NCI-H69 (cell line): Measurements from ENCODE around the gene STK32C.

Source experiments
- DNase-seq: peaks from one replicate; lab custom pipeline; 2025; lab: John Stamatoyannopoulos, UW

STK32C gene

DNA sequence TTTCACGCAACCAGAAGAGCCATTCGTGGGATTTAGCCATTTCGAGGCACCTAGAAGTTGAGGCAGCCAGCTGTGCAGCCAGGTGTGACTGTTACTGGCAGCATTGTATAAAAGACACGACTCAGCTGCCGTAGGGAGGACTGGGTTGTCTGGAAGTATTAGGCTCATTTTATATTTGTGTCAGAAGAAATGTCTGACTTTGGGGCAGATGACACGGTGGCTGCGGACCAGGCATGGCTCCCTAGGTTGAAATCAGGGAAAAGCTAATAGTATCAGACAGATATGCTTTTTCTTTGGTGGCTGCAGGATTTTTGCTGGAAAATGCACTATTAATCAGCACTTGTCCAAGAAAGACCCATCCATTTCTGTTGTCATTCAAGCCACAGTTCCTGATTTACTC lies 125.2 kb downstream of the STK32C start:
- no peak for DNase-seq

DNA sequence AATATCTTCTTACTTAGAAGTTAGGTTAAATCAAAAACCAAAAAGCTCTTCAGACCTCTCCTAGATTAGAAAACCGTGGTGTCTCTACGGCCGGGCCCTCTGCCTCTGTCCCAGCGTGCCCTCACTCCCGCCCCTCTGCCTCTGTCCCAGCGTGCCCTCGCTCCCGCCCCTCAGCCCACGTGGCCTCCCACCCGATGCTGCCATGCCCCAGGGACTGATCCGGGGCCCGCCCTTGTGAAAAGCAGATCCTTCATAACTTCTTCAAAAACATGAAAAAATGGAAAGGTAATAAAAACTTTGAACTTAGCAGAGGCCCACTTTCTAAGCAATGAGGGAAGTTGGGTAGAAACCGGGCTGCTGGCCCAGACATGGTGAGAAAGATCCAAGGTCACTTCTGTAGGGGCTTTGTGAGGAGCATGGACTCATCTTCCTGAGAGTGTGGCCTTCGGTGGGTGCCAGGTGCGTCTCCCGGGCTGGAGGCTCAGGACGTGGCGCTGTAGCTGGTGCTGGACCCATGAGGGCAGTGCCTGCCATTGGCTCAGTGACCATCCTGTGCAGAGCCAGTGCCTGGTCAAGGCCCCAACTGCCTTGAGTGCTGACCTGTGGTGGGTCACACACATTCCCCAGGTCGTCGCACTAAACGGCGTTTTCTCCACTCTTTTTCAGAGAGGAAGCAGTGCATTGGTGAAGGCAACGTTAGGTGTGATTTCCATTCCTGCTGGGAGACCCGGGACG lies 125.9 kb downstream of the STK32C start:
- no peak for DNase-seq

DNA sequence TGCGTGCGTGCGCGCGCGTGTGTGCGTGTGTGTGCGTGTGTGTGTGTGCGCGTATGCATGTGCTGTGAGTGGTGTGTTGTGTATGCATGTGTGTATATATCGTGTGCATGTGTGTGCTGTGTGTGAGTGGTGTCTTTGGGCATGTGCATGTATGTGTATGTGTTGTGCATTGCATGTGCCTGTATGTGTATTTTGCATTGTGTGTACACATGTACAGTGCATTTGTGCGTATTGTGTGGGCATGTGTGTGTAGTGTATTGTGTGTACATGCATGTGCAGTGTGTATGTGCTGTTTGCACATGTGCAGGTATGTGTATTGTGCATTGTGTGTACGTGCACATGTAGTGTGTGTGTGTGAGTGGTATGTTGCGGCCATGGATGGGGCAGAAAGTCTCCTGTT lies 127.0 kb downstream of the STK32C start:
- no peak for DNase-seq

DNA sequence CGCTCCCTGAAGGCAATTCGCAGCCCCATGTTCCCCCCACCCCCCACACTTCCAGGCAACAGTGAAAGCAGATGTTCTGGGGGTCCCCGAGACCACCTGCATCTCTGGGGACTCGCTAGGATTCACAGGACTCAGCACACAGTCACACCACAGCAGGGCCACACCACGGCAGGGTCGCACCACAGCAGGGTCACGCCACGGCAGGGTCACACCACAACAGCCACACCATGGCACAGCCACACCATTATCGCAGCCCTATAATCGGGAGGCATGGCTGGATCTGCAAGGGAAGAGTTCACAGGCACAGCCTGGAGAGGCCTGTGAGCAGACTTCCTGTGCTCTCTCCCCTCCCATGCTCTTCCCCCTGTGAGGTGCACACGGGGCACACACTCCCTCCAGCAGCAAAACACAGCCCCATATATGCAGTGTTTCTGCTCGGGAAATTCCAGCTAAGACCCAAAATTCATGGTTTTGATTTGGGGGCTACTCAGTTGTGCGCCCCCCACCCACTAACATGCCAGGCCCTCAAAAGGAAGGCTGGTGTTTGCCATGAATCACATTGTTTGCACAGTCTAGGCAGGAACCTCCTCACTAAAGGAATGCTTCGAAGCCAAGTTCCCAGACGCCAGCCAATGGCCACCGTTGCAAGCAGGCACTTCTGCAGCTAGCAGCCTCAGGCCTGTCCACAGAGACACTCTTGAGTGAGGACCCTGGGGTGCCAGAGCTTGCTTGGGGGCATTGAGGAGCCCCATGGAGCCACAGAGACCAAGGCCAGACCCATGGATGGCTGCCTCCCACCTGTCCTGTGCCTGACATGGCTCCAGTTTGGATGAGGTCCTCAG lies 128.0 kb downstream of the STK32C start:
- DNase-seq, result no peak

DNA sequence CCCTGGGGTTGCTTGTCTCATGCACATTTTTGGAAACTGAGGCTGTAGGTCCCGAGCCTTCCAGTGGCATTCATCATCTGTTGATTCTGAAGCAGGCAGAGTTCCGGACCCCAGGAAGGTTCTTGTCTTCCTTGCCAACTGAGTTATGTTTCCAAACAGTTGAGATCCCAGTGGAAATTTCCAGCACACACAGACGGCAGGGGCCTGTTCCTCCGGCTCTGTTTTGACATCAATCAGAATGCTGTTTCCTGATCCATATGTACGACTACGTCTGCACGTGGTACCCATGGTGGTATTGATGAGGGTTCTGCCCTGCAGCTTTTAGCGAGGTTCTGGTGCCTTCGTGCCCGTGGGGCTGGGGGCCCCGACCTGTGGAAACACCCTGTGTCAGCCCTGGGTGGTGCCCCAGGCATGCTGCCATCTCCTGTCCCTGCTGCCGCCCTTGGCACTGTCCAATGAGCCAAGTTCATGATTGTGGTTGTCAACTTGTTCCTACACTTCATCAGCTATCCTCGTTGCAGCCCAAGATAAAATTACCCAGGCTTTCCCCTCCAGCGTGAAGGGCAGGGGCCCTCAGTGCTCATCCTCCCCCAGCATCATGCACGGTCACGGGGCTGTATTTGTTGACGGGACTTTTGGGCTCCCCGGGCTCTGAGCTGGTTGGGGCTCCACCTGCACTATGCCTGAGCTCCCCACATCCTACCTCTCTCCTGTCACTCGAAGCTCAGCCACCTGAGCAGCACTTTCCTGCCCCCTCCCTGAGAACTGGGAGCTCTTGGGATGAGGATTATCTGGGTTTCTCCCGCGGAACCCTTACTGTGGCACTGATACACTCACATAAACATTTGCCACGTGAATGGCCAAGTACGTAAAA lies 128.8 kb downstream of the STK32C start:
- no peak for DNase-seq

DNA sequence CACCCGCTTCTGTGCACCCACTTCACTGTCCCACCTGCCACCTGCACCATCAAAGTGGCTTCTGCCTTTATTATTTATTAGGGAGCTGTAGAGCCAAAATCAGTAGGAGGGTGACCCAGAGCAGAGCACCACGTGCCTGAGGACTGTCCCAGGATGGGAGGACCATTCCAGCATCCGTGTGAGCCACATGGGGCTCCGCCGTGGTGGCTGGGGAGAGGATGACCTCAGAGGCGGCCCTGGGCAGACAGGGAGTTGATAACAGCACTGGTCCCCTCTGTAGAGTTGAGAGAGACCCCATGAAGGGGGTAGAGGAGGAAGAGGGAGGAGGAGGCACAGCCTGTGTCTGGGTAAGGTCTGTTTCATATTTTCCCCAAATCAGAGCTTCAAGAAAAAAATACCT lies 129.7 kb downstream of the STK32C start:
- no peak for DNase-seq

DNA sequence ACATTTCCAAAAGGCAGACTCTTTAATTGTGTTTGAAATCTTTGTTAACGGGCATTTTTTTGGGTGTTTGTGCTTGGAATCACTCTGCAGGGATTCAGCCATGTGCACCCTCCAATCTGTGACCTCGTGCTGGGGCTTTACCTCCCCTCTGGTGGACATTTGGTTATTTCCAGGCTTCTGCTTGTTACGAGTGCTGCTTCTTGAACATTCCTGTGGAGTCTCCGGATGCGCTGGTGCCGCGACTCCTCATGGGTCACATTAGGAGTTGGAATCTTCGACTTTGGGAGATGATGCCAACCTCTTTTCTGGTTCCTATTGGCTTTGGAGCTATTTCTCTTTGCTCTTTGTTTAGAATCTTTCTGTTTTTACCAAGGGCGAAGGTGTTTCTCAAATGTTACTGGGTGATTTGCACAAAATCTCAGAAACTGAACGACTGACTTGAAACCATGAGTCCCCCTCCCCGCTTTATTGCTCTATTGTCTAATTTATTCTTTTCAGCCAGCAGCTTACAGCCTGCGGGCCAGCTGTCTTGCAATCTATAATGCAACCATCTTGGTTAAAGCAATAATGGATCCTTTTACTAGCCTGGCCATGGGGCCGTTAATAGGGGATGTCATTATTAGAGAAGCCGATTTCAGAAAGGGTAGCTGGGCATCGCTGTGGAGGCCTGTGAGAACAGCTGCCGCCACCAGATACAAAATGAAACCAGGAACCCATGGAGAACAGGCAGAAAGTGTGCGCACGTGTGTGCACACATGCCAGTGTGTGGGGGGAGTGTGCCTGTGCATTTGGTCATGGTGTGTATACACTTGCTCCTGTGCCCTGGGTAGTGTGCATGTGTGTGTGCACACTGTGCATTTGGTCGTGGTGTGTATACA lies 130.9 kb downstream of the STK32C start:
- DNase-seq, result no peak

DNA sequence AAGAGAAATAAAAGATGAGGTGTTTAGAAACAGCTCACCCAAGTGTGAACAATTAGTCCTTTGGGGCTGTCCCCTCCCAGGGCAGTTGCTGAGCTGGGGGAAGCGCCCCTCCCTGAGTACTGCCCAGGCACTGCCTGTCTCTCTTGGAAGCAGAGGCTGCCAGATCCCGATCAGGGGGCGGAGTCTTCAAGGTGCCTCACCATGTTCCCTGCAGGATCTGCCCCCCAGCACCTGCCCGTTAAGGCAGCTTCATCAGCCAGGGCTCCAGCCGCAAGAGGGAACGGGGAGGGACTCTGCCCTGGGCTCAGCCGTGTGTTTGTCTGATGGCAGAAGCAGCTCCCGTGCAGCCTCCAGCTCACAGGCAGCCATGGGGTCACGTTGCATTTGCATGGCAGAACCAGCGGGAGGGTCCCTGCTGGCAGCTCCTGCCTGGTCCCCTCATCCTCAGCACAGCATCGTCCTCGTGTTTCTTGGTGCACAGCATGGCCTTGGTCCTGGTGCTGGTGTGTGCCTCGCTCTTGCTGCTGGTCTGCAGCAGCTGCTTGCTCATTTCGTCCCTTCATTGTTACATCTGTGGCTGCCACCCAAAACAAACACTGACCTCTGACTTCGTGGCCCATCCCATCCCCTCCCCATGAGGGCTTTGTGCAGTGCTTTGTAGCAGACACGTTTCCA lies 131.7 kb downstream of the STK32C start:
- DNase-seq, result peak; percentile 76

DNA sequence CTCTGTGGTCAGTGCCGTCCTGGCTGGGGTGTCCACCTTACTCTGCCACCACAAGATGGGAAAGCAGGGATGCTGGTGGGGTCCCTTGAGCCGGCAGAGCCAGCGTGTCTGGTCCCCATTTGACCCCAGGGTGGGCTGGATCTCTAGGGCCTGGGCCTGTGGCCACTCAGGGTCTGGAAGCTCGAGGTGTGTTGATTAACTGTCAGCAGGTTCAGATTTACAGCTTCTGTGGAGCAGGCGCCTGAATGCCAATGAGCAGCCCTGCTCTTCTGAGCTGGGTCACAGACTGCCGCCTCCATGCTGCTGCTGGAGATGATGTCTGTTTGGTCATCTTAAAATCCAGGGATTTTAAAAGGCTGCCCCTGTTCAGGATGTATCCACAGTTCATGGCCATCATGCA lies 132.3 kb downstream of the STK32C start:
- no peak for DNase-seq

DNA sequence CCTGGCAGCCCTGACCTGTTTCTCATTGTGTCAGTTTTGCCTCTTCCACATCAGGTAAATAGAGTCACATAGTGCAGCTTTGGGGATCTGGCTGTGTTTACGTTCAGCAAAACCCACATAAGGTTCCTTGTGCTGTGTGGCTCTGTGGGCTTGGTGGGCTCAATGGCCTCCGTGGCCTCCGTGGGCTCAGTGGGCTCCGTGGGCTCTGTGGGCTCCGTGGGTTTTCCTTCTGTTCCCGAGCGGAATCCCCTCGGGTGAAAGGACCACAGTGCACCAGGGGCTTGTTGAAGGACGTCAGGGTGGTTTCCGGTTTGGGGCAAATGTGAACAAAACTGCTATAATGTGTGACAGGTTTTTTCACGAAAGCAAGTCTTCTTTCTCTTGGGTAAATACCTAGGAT lies 133.5 kb downstream of the STK32C start:
- no peak for DNase-seq

DNA sequence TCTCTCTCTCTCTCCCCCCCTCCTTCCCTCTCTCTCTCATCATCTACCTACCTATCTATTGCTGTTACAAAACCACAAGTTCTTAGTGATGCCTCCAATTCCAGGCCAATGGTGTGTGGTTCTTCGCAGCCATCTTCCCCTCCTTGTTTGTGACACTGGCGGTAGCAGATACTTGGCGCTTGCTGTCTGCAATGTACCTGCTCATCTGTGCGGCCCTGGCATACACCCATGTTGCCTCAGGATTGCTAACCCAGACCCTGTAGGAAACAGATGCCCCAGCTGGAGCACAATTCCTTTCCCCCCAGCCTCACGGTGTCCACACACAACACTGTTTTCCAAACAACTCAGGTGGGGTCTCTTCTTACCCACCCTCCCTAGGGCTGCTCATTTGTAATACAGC lies 134.6 kb downstream of the STK32C start:
- DNase-seq, result no peak

DNA sequence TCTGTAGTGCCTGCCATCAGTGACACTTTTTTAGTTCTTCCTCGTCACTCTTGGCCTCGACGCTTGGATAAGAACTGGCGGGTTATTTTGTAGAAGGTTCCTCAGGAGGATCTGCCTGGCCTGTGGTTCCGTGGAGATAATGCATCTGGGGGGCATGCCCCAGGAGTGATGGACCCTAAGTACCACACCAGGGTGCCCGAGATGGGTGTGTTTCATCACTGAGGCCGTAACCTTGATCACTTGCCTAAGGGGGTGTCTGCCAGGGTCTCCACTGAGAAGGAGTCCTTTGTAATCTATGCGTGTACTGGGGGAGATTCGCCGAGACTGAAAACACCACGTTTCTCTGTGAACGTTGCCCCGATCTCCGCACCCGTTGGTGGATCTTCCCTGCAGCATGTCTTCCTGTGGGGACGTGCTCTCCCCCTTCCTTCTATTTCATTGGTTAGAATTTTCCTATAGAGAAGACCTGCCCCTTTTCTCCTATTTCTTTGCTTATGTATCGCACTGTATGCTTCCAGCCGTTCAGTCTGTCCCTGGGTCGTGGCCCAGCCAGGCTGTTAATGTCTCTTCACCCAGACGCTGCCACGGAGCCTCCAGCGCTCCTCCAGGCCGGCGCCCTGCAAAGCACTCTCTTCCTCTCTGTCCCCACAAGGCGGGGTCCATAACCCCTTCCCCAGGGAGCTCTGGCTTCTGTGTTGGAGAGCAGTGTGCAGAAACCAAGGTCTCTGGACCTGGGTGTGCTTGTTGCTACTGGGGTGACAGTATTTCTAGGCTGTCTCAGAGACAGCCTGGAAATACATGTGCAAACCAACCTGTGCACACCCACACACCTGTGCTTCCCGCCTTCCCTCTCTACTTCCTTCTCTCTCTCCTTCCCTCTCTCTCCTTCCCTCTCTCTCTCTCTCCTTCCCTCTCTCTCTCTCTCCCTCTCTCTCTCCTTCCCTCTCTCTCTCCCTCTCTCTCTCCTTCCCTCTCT lies 135.4 kb downstream of the STK32C start:
- DNase-seq, result peak; percentile 11

DNA sequence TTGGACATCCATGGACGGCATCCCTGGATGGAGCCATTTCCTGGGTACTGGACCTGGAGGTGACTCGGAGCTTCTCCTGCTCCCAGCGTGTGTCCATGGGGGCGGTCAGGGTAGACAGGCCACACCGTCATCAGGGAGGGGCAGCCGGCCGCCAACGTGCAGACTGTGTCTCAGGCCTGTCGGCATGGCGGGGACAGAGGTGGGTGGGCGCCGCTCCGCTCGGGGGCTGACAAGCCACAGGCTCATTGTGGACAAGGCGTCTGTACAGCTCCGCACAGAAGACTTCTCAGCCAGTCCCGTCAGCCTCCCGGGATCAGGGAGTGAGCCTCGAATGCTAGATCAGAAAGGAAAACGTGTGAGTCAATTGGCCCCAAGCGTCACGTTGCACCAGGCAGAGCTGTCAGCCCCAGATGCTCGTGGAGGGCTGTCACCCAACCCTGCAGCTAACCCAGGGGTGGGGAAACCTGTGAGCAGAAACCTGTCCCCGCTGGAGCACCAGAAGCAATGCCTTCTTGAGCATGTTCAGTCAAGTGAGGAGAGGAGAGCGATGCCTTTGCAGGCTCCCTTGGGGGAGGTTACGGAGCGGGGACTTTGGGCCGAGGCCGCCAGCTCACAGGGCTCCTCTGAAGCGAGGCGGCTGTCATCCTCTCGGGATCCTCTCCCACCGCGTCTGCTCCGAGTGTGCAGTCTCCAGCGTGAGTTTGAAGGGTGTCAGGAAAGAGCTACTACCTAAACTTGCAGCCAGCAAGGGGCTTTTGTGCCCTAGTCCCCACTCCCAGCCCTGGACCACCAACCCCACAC lies 137.0 kb downstream of the STK32C start:
- no peak for DNase-seq

DNA sequence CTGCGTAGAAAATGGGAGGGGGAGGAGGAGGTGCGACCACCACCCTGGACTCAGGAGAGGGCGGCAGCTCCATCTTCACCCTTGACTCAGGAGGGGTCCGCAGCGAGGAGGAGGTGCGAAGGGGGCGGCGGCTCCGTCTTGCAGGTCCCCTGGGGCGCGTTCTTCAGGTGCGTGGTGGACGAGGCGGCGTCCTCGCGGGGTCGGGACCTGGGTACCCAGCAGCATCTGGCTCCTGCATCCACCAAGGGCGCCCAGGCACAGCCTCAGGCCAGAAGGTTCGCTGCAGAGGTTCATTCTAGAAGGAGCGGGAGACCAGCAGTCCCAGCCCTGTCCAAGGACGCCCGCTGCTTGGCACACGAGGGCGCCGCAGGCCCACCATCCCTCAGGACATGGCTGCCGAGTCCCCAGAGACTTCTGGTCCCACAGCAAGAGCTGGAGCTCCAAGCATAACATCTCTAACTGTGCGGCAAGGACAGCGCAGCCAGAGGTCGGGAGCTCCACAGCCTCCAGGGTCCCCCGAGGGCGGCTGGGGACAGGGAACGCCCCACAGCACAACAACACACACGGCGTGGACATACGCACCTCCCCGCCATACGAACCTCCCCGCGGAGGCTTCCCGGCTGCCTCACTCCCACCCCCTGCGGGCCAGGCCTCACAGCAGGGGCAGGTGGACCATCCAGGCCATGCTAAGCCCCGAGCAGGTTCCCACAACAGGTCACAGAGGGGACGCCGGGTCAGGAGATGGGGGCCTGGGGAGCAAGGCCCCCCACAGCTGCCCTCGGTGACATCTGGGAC lies 137.8 kb downstream of the STK32C start:
- DNase-seq, result peak; percentile 31

DNA sequence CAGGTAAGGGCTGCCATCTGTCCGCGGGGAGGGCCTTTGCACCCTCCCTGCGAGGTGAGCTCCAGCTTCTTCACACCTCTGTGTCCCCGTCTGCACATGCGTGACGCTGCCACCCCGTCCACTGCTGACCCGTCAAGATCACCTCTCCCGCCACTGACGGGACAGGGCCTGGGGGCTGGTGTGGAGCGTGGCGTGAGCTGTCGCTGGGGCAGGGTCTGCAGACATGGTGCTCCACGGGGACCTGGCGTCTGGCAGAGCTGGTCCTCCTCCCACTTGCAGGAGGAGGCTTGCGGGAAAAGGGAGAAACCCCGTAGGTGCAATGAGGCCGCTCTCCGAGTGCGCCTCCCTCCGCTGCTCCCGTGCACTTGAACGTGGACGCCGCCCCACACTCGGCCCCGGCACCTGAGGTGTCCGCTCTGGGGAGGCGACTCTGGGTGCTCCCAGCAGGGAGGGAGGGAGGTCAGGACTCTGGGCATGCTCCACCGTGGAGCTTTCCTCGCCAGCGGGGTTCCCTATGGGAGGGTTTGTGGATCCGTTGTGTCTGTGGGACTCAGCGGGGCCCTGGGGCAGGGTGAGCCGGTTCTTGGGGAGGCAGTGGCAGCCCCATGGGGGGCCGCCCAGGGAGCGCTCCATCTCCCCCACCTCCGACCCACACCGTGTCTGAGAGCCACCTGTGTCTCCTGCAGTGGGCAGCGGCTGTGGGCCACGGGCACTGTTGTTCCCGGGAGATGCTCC lies 138.6 kb downstream of the STK32C start:
- no peak for DNase-seq

DNA sequence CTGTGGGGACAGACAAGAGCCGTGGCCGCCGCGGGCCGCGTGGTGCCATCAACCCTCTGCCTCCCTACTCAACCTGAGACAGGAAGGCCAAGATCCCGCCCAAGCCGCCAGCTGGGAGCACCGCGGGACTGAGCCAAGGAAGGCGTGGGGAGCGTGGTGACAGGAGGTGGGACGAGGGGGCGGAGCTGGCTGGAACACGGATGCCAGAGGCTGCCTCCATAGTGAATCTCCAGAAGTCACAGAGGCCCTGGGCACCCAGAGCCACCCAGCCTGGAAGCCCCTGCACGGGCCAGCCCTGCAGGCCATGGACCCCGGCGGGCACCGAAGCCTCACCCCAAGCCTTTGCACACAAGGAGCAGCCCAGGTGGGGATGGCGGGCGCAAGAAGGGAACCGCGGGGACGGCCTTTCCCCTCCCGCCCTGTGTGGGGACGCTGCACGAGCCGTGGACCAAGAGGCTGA lies 139.1 kb downstream of the STK32C start:
- peak; percentile 38 for DNase-seq

DNA sequence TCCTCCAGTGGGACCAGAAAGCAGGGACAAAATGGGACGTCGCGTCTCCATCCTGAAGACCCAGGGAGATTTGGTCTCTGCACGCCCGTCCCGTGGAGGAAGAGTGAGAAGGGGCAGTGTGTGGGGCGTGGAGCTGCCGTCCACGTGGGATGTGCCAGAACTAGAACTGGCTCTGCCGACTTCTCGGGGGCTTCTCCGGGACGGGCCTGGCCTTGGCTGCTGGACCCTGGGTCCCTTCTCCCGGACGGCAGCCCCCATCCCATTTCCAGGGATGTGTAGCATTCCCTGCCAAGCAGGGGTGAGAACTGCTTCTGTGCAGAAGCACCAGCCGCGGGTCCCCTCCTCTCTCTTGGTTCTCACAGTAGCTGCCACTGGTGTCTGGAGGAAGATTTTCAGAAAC lies 139.8 kb downstream of the STK32C start:
- no peak for DNase-seq
